ENCODE data around the gene LRP2BP.
"Not testable (repeated sequence)": the region's sequence is repeated elsewhere in the genome, so short reads cannot be mapped to it uniquely, and the experiment has no call there.

Gene LRP2BP

DNA sequence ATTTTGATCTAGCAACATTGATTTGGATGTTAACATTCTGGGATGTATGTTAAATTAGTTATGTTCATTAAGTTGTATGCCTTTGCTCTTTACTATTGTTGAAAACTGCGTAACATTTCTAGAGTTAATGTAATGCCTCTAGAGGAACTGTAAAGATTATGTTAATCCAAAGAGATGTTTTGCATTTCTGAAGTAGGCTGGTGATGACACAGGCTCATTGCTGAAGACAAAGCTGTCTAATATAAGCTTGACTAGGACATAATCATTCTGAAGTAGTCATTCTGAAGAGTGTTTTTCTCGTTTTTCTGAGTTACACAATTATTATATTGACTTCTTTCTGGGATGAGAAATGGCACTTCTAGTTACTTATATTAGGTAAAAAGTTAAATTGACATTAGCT is 72.9 kb downstream of the LRP2BP start:
- no peak for DNase-seq

DNA sequence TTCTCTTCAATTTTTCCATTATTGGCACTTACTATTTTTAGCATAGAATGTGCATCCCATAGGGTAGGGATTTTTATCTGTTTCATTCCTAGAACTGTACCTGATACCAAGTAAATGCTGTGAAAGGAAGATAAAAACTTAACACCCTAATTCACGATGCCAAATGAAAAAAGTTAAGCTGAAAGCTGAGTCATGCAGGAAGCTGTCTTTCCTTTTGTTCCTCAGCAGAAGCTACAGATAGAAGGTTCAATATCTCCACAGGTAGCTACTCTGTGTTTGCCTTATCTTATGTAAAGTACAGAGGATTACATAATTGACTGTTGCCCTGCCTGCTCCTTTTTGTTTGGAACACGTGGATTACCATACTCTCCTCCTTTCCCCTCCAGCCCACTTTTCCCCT is 77.0 kb downstream of the LRP2BP start:
- no peak for DNase-seq

DNA sequence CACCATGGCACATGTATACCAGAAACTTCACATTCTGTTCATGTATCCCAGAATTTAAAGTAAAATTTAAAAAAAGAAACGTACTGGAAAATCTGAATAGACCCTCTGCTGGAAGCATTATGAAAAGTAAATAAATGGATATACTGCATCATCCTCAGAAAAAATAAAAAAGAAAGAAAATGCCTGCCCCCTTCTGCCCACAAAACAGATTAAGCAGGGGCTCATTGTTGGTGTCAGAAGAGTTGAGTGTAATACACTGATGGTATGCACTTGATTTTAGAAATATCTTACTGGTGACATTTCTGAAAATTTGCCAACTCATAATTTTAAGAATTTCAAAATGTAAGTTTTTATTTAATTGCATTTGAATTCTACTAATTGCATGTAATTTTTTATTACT is 77.8 kb downstream of the LRP2BP start:
- DNase-seq: no peak

DNA sequence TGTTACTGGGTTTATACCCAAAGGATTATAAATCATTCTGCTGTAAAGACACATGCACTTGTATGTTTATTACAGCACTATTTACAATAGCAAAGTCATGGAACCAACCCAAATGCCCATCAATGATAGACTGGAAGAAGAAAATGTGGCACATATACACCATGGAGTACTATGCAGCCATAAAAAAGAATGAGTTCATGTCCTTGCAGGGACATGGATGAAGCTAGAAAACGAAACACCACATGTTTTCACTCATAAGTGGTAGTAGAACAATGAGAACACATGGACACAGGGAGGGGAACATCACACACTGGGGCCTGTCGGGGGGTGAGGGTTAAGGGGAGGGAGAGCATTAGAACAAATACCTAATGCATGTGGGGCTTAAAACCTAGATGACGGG is 78.3 kb downstream of the LRP2BP start:
- DNase-seq: not testable (repeated sequence)
